ENCODE measurements around the gene ASB10.

DNA sequence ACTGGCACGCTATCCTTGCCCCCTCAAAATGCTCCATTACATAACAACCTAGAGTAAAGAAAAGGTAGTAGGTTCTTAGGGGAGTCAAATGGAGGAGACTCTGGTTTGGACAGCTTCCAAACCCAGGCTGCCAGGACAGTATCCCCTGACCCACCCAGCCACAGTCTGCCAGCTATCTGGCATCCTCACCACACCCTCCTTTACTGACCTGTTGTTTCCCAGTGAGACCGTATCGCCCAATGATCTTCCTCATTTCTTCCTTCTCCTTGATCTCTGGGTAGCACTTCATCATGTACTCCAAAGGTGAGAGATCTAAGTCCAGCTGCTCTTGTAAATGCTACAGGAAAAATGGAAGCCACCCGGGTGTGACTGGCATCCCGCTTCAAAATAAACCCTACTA, 28.3 kb upstream of the ASB10 start:
- TF ChIP-seq, protein P1, sequence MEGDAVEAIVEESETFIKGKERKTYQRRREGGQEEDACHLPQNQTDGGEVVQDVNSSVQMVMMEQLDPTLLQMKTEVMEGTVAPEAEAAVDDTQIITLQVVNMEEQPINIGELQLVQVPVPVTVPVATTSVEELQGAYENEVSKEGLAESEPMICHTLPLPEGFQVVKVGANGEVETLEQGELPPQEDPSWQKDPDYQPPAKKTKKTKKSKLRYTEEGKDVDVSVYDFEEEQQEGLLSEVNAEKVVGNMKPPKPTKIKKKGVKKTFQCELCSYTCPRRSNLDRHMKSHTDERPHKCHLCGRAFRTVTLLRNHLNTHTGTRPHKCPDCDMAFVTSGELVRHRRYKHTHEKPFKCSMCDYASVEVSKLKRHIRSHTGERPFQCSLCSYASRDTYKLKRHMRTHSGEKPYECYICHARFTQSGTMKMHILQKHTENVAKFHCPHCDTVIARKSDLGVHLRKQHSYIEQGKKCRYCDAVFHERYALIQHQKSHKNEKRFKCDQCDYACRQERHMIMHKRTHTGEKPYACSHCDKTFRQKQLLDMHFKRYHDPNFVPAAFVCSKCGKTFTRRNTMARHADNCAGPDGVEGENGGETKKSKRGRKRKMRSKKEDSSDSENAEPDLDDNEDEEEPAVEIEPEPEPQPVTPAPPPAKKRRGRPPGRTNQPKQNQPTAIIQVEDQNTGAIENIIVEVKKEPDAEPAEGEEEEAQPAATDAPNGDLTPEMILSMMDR (IDR thresholded peaks at IDR 0.05): no peak
- no peak for TF ChIP-seq REST (IDR thresholded peaks at IDR 0.05; ENCODE audit: insufficient read depth in 1 of 2, low read depth in 2 of 2, low read length in 1 of 2)
- no peak for TF ChIP-seq POLR2AphosphoS5 (IDR thresholded peaks at IDR 0.05; ENCODE audit: low read depth, low read length)

All from Panc1 (cell line).